Measurements from ENCODE around the gene MSL1.
"Not testable (repeated sequence)": the region's sequence is repeated elsewhere in the genome, so short reads cannot be mapped to it uniquely, and the experiment has no call there.

DNA sequence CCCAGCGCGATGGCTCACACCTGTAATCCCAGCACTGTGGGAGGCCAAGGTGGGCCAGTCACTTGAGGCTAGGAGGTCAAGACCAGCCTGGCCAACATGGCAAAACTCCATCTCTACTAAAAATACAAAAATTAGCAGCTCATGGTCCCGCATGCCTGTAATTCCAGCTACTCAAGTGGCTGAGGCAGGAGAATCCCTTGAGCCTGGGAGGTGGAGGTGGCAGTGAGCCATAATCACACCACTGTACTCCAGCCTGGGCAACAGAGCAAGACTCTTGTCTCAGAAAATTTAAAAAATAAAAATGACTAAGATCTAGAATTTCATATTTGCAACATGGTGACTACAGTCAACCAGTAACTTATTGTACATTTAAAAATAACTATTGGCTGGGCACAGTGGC lies 21.4 kb downstream of the MSL1 start:
- TF ChIP-seq, protein P1, sequence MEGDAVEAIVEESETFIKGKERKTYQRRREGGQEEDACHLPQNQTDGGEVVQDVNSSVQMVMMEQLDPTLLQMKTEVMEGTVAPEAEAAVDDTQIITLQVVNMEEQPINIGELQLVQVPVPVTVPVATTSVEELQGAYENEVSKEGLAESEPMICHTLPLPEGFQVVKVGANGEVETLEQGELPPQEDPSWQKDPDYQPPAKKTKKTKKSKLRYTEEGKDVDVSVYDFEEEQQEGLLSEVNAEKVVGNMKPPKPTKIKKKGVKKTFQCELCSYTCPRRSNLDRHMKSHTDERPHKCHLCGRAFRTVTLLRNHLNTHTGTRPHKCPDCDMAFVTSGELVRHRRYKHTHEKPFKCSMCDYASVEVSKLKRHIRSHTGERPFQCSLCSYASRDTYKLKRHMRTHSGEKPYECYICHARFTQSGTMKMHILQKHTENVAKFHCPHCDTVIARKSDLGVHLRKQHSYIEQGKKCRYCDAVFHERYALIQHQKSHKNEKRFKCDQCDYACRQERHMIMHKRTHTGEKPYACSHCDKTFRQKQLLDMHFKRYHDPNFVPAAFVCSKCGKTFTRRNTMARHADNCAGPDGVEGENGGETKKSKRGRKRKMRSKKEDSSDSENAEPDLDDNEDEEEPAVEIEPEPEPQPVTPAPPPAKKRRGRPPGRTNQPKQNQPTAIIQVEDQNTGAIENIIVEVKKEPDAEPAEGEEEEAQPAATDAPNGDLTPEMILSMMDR (IDR thresholded peaks at IDR 0.05), result not testable (repeated sequence)
- not testable (repeated sequence) for TF ChIP-seq POLR2A, EP300, POLR2AphosphoS5 (IDR thresholded peaks at IDR 0.05)
